ENCODE results near the gene FAM227A.

Gene FAM227A

DNA sequence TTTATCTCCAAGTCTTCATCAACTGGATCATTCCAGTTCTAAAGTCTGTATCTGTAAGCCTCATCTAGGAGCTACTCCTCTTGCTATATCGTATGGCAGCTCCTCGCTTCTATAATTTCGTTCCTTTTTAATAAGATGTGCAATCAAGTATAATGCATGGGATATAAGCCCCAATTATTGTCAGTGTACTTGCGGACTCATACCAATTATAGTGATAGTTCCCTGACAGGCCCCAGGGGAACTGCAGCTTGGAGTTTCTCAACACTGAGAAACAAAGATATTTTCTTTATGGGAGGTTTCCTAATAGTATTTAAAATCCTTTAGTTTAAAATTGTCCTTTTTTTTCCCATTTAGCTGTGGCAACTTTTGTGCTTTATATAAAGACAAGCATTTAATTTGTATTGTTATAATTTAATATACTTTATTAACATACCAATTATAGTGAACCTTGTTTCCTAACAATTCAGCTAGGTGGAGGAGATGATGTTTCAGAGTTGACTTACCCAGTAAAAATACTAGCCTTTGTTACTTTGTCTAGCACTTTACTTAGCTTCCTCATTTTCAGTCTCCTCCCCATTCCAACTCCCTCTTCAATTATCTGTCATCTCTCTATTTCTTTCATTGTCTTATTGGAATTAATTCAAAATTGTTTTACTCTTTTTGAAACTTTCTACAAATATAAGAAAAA is 124.8 kb downstream of the FAM227A start:
- DNase-seq: peak; percentile 62

All from MV-4-11 (cell line).